Ovary (tissue), 9 donors: Measurements from ENCODE around the gene FAM131C. TPM values are rescaled to one million over a fixed set of nuclear protein-coding genes. Genes with fewer than 3 reads are reported as not detected.
"Not testable (repeated sequence)": the region's sequence is repeated elsewhere in the genome, so short reads cannot be mapped to it uniquely, and the experiment has no call there.

ENCODE experiments used
- DNase-seq, 5 donors: peaks; one replicate each; pipeline ENCODE4 v3.0.0-alpha.2; 2019 to 2020
- H3K27ac ChIP-seq, 2 donors: fragments of 200-600 bp; one replicate each; pipeline versions ENCODE4 v1.5.1 to v1.8.0; 2019 to 2022
- H3K27me3 ChIP-seq: fragments of 200-600 bp; one replicate; pipeline ENCODE4 v1.8.0; 2022
- H3K36me3 ChIP-seq: fragments of 200-600 bp; sonication (generic); one replicate; pipeline ENCODE4 v1.5.1; 2019
- H3K4me1 ChIP-seq: one replicate; pipeline ENCODE4 v1.8.1; 2013; ENCODE audit warnings: mild to moderate bottlenecking, moderate library complexity; ENCODE audit not compliant: insufficient read depth
- H3K4me3 ChIP-seq: fragments of 200-600 bp; sonication (generic); one replicate; pipeline ENCODE4 v1.5.1; 2017
- H3K9me3 ChIP-seq, 2 donors: fragments of 200-600 bp in 1 of 2; sonication (generic) in 1 of 2; one replicate each; pipeline versions ENCODE4 v1.5.1 to v1.8.1; 2013 to 2019; ENCODE audit warnings: mild to moderate bottlenecking in 1 of 2, moderate library complexity in 1 of 2
- EP300 ChIP-seq: sonication (generic); formaldehyde crosslinking; IDR thresholded peaks from one replicate; pipeline ENCODE4 v1.6.1; 2017; ENCODE audit warnings: antibody characterized with exemption
- POLR2A ChIP-seq: fragments of 450-650 bp; IDR thresholded peaks from one replicate; pipeline ENCODE4 v1.6.1; 2017; ENCODE audit warnings: antibody characterized with exemption, mild to moderate bottlenecking, moderate library complexity
- WGBS, 3 donors: extraction: QIAGEN DNeasy Blood & Tissue Kit in 1 of 3; methylation state at CpG; one replicate each; pipeline versions ENCODE4 v1.1.5 to v1.1.7; 2013 to 2017; 5-methylcytosine and 5-hydroxymethylcytosine counted together
- intact Hi-C, 4 donors: fragments of 100-400 bp; cut with DNase I; formaldehyde crosslinking; loops; one replicate each; pipeline versions ENCODE4 v1.11.0 to v1.15.1; 2022 to 2023
- polyA plus RNA-seq, 2 donors: library from polyadenylated mRNA; stranded (reverse); fragments of 200-250 nt in 1 of 2; fragments of 350-450 nt in 1 of 2; fragmentation: Illumina TruSeq in 1 of 2; extraction: RNeasy Lipid Tissue Mini Kit (QIAGEN cat#74804) in 1 of 2; gene quantifications; one replicate each; pipeline ENCODE4 v1.2.3, GENCODE V29; 2013 to 2014
- total RNA-seq, 7 donors: library from RNA; depleted of rRNA in 2 of 7; stranded (reverse); fragments of >200 nt in 2 of 7; fragmentation: NEBNext Ultra II Directional in 3 of 7; extraction: Animal tissue kit (Norgen Biotek cat#: 25700) in 3 of 7; gene quantifications; one replicate each; pipeline versions ENCODE4 v1.1.0 to v1.2.4, GENCODE V29; 2016 to 2023
- TF ChIP-seq, protein P1 (sequence below), 3 donors: fragments of 450-650 bp in 2 of 3; fragments of 200-600 bp in 1 of 3; IDR thresholded peaks; one replicate each; pipeline versions ENCODE4 v1.5.1 to v1.8.0; 2016 to 2022; ENCODE audit warnings: antibody characterized with exemption in 3 of 3, mild to moderate bottlenecking in 1 of 3
- donor health status: DM: no; HTN: no; CAD: no; lungs with moderate emphysema.
- donor health status: DM: no; HTN: no; CAD: no.
- donor health status: Bipolar disorder and iron deficiency.
- donor health status: DM: yes; HTN: yes; CAD: no.
- donor health status: DM: no; HTN: no; CAD: no.
- donor health status: DM: yes; HTN: yes; CAD: no.

FAM131C gene
- total and polyA plus RNA-seq, 9 donors, result 0.10 to 1.3 (median 0.30) TPM; not detected in 1

- WGBS, 3 donors, result 77 to 83% (median 83%) methylated on average over 6 to 7 of the region's 7 CpGs
- H3K4me1 ChIP-seq, result peaks cover 18% of the 10 kb centered on the region
- intact Hi-C loops, result no loop called here
Measured at GRCh38 chr1:16023050-16023653, 50.3 kb downstream of the FAM131C start.

DNA sequence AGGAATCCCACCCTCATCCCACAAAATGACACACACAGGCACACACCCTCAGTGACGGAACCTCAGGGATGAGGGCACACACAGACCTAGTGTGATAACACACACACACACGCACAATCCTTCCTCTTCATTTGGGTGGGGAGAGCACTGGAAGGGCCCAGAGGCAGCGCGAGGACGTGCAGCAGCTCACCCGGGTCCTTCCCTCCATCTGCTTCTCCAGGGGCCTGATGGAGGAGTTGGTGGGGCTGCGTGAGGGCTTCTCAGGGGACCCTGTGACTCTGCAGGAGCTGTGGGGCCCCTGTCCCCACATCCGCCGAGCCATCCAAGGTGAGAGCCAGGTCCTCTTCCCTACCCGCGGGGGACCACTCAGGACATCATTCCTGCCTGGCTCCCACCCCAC lies 51.1 kb downstream of the FAM131C start:
- Histone ChIP-seq H3K4me1 (peaks cover 21% of the 10 kb centered on the region), H3K36me3 (no peaks in the 10 kb centered on the region), H3K4me3 (no peak overlapping the region), H3K27me3 (no peaks in the 10 kb centered on the region), H3K9me3 (no peaks in the 10 kb centered on the region), H3K27ac (peak overlapping the region in 1 of 2 donors; percentile 63)
- 80 to 86% (median 86%) methylated on average over 11 of the region's 11 CpGs for WGBS, 3 donors
- TF ChIP-seq POLR2A, result no peak
- TF ChIP-seq, protein P1, sequence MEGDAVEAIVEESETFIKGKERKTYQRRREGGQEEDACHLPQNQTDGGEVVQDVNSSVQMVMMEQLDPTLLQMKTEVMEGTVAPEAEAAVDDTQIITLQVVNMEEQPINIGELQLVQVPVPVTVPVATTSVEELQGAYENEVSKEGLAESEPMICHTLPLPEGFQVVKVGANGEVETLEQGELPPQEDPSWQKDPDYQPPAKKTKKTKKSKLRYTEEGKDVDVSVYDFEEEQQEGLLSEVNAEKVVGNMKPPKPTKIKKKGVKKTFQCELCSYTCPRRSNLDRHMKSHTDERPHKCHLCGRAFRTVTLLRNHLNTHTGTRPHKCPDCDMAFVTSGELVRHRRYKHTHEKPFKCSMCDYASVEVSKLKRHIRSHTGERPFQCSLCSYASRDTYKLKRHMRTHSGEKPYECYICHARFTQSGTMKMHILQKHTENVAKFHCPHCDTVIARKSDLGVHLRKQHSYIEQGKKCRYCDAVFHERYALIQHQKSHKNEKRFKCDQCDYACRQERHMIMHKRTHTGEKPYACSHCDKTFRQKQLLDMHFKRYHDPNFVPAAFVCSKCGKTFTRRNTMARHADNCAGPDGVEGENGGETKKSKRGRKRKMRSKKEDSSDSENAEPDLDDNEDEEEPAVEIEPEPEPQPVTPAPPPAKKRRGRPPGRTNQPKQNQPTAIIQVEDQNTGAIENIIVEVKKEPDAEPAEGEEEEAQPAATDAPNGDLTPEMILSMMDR (IDR thresholded peaks at IDR 0.05), result no peak
- peak in 1 of 5 donors; percentile 24 for DNase-seq
- intact Hi-C loops, result no loop called here

More at GRCh38 chr1:16023050-16023653, 50.3 kb downstream of the FAM131C start:
- Histone ChIP-seq H3K27me3 (no peaks in the 10 kb centered on the region), H3K4me3 (no peak overlapping the region), H3K27ac (peak overlapping the region in 1 of 2 donors; percentile 10), H3K9me3 (no peaks in the 10 kb centered on the region), H3K36me3 (no peaks in the 10 kb centered on the region)
- TF ChIP-seq POLR2A, result no peak
- TF ChIP-seq, protein P1 (IDR thresholded peaks at IDR 0.05), result no peak
- no peak for TF ChIP-seq EP300
- DNase-seq, result peak in 1 of 5 donors; percentile 25

- DNase-seq, result peak in 3 of 5 donors; percentile 37 to 55 (median 50)
- 21 to 30% (median 24%) methylated on average over 6 of the region's 6 CpGs for WGBS, 3 donors
- no peaks in the 10 kb centered on the region for H3K27me3 ChIP-seq
- peak within 1 kb of the TSS in 1 of 2 donors; percentile 63 for H3K27ac ChIP-seq
- H3K4me3 ChIP-seq, result no peak within 1 kb of the TSS
- TF ChIP-seq, protein P1 (IDR thresholded peaks at IDR 0.05), result no peak
- TF ChIP-seq POLR2A, result no peak
- TF ChIP-seq EP300, result no peak
- H3K9me3 ChIP-seq, result no peaks in the 10 kb centered on the region
- peaks cover 22% of the 10 kb centered on the region for H3K4me1 ChIP-seq
- intact Hi-C loops, result no loop called here
- no peaks in the 10 kb centered on the region for H3K36me3 ChIP-seq
Measured at GRCh38 chr1:16021681-16022080, 51.8 kb downstream of the FAM131C start, which contains the start of gene CLCNKA. Gene CLCNKA (plus strand): TSS chr1:16022036. CDS start chr1:16022620, 584 bp downstream.

DNA sequence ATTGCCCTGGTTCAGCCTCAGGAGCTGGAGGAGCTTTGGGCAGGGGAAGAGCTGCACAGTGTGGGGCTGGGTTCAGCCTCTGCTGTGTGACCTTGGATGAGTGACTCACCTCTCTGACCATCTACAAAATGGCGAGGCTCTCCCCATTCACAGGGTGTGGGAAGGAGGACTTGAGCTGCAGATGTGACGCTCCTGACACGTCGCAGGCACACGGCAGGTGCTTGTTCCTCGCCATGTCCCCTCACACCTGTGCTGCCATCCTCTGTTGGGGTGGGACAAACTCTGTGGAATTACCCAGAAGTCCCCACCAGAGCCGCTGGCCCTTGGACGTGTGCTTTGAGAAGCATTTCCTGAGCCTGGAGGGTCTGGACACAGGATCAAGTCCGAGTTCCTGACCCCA lies 52.6 kb downstream of the FAM131C start:
- Histone ChIP-seq H3K4me1 (peaks cover 22% of the 10 kb centered on the region), H3K27ac (peak overlapping the region in 1 of 2 donors; percentile 98)
- intact Hi-C loops, H3K4me3 ChIP-seq, H3K36me3 ChIP-seq, H3K9me3 ChIP-seq, H3K27me3 ChIP-seq: not testable (repeated sequence)
- 74 to 89% (median 85%) methylated on average over 8 to 9 of the region's 9 CpGs for WGBS, 3 donors
- peak in 1 of 5 donors; percentile 32 for DNase-seq

GRCh38 chr1:16020325-16020724 lies 53.1 kb downstream of the FAM131C start:
- no peaks in the 10 kb centered on the region for H3K9me3 ChIP-seq
- H3K27ac ChIP-seq, result peak overlapping the region; percentile 94 to 98
- no peaks in the 10 kb centered on the region for H3K36me3 ChIP-seq
- H3K27me3 ChIP-seq, result no peaks in the 10 kb centered on the region
- peak in 3 of 5 donors; percentile 28 to 50 (median 45) for DNase-seq
- H3K4me3 ChIP-seq, result no peak overlapping the region
- WGBS, 3 donors, result 66 to 76% (median 72%) methylated on average over 6 of the region's 6 CpGs
- TF ChIP-seq POLR2A (no peak), EP300 (no peak)
- TF ChIP-seq, protein P1 (IDR thresholded peaks at IDR 0.05), result no peak
- intact Hi-C loops, result no loop called here
- H3K4me1 ChIP-seq, result peaks cover 22% of the 10 kb centered on the region
